Measurements from ENCODE around the gene ROR2. TPM values are rescaled to one million over a fixed set of nuclear protein-coding genes. Genes with fewer than 3 reads are reported as not detected.

The ROR2 gene
- total RNA-seq, 1 experiment from 2014 or later: 5.9 TPM

- TF ChIP-seq, protein P1, sequence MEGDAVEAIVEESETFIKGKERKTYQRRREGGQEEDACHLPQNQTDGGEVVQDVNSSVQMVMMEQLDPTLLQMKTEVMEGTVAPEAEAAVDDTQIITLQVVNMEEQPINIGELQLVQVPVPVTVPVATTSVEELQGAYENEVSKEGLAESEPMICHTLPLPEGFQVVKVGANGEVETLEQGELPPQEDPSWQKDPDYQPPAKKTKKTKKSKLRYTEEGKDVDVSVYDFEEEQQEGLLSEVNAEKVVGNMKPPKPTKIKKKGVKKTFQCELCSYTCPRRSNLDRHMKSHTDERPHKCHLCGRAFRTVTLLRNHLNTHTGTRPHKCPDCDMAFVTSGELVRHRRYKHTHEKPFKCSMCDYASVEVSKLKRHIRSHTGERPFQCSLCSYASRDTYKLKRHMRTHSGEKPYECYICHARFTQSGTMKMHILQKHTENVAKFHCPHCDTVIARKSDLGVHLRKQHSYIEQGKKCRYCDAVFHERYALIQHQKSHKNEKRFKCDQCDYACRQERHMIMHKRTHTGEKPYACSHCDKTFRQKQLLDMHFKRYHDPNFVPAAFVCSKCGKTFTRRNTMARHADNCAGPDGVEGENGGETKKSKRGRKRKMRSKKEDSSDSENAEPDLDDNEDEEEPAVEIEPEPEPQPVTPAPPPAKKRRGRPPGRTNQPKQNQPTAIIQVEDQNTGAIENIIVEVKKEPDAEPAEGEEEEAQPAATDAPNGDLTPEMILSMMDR (IDR thresholded peaks at IDR 0.05): no peak
- no peak for TF ChIP-seq TCF7L2 (IDR thresholded peaks at IDR 0.05; ENCODE audit: low read depth, low read length)
- TF ChIP-seq SIN3A (IDR thresholded peaks at IDR 0.05; ENCODE audit: borderline replicate concordance, insufficient read depth, low read depth, low read length): no peak
- TF ChIP-seq POLR2AphosphoS5 (IDR thresholded peaks at IDR 0.05; ENCODE audit: low read depth, low read length): no peak
- no peak for TF ChIP-seq REST (IDR thresholded peaks at IDR 0.05; ENCODE audit: insufficient read depth in 1 of 2, low read depth in 2 of 2, low read length in 1 of 2)
- Histone ChIP-seq H3K4me3 (ENCODE audit: low read depth in 2 of 2, low read length in 2 of 2) (no peak overlapping the region), H3K4me1 (ENCODE audit: control insufficient read depth, insufficient read depth, low read length) (no peaks in the 10 kb centered on the region), H3K36me3 (ENCODE audit: control insufficient read depth, insufficient read depth, low read length) (no peaks in the 10 kb centered on the region), H3K27me3 (ENCODE audit: control insufficient read depth, insufficient read depth, low read length) (no peaks in the 10 kb centered on the region), H3K9me3 (ENCODE audit: control insufficient read depth, insufficient read depth, low read depth, low read length) (no peaks in the 10 kb centered on the region), H3K27ac (ENCODE audit: low read length) (no peak overlapping the region)
- CTCF ChIA-PET: interaction anchor here (0.6 kb wide), 1 partner anchor 15 kb away, joined by 3 read pairs; no protein-coding TSS in a partner anchor
- in situ Hi-C loops (cut with HindIII; ENCODE audit: low pct_unique_long_range_greater_than_20kb, low sequenced_read_pairs): no loop called here
- DNase-seq (ENCODE audit: low read depth, low spot score) (no peak), ATAC-seq (no peak)
- intact Hi-C loops (cut with micrococcal nuclease; ENCODE audit: unreplicated experiment): loop anchor here (5.0 kb wide), 1 partner anchor 176 kb away; the partner anchor contains the start of gene ROR2
- BruUV-seq (replicated peaks): no TSS peak
- POLR2A ChIA-PET: no interaction called here
These were observed 173.4 kb downstream of the ROR2 start for GRCh38 chr9:91776409-91777291.

- ATAC-seq: no peak
- CTCF ChIA-PET: no interaction called here
These were observed 174.4 kb downstream of the ROR2 start for GRCh38 chr9:91775708-91776028.

More at GRCh38 chr9:91775708-91776028, 174.4 kb downstream of the ROR2 start:
- Histone ChIP-seq H3K4me1 (ENCODE audit: control insufficient read depth, insufficient read depth, low read length) (no peaks in the 10 kb centered on the region), H3K4me3 (ENCODE audit: low read depth in 2 of 2, low read length in 2 of 2) (no peak overlapping the region), H3K9me3 (ENCODE audit: control insufficient read depth, insufficient read depth, low read depth, low read length) (no peaks in the 10 kb centered on the region), H3K27me3 (ENCODE audit: control insufficient read depth, insufficient read depth, low read length) (no peaks in the 10 kb centered on the region), H3K36me3 (ENCODE audit: control insufficient read depth, insufficient read depth, low read length) (no peaks in the 10 kb centered on the region), H3K27ac (ENCODE audit: low read length) (no peak overlapping the region)
- BruUV-seq (replicated peaks): no TSS peak
- POLR2A ChIA-PET: no interaction called here
- DNase-seq (ENCODE audit: low read depth, low spot score): no peak
- TF ChIP-seq SIN3A (IDR thresholded peaks at IDR 0.05; ENCODE audit: borderline replicate concordance, insufficient read depth, low read depth, low read length): no peak
- TF ChIP-seq, protein P1 (IDR thresholded peaks at IDR 0.05): peak; percentile 58
- in situ Hi-C loops (cut with HindIII; ENCODE audit: low pct_unique_long_range_greater_than_20kb, low sequenced_read_pairs) (no loop called here), intact Hi-C loops (cut with micrococcal nuclease; ENCODE audit: unreplicated experiment) (loop anchor here (5.0 kb wide), 1 partner anchor 177 kb away; the partner anchor contains the start of gene ROR2)

Data from Panc1 (cell line).